ENCODE data around the gene GRPEL1.

- no peak for TF ChIP-seq CTCF (IDR thresholded peaks at IDR 0.05)
- TF ChIP-seq POLR2A (IDR thresholded peaks at IDR 0.05), result no peak
- no peak for TF ChIP-seq POLR2AphosphoS5 (IDR thresholded peaks at IDR 0.05; ENCODE audit: insufficient read depth in 1 of 2, low read depth in 1 of 2)
Measured at GRCh38 chr4:7066006-7066405, 1.9 kb downstream of the GRPEL1 start.

Data from vagina (tissue), 2 donors.